IMR-90 (cell line): ENCODE measurements around the gene EXOC4. TPM values are rescaled to one million over a fixed set of nuclear protein-coding genes. Genes with fewer than 3 reads are reported as not detected.

Experiments used
- ATAC-seq: fragments of 200-7000 bp; cut with Tn5 transposase; 2 replicates; pipeline ENCODE4 v1.9.1; 2020; ENCODE audit warnings: low read depth, mild to moderate bottlenecking, moderate library complexity
- BruUV-seq: library from RNA; stranded (reverse); fragments of 400-500 nt; replicated peaks from 2 replicates; lab custom pipeline; 2021; lab: Mats Ljungman, UMichigan
- CTCF ChIA-PET: fragments of 300-600 bp; formaldehyde crosslinking; extraction: SDS; loops from one replicate; lab custom pipeline; 2021; ENCODE audit warnings: antibody characterized with exemption; lab: Yijun Ruan, JAX
- POLR2A ChIA-PET: fragments of 300-600 bp; sonication (Branson Sonifier 250); formaldehyde crosslinking; loops from one replicate; lab custom pipeline; 2022; ENCODE audit warnings: antibody characterized with exemption; ENCODE audit not compliant: unreplicated experiment; lab: Charles Lee
- DNase-seq: peaks from one replicate; pipeline ENCODE4 v3.0.0; 2013
- H2AFZ ChIP-seq: replicated peaks from 2 replicates; pipeline ENCODE3; 2013; ENCODE audit warnings: low read length, mild to moderate bottlenecking; ENCODE audit not compliant: poor library complexity
- H2AK5ac ChIP-seq: 2 replicates; pipeline ENCODE4 v1.6.1; 2013; ENCODE audit warnings: low read depth, low read length, inconsistent platforms
- H2AK9ac ChIP-seq: replicated peaks from 2 replicates; pipeline ENCODE3; 2013; ENCODE audit warnings: mild to moderate bottlenecking, low read depth, low read length, moderate library complexity; ENCODE audit not compliant: poor library complexity
- H2BK120ac ChIP-seq: 2 replicates; pipeline ENCODE4 v1.6.1; 2013; ENCODE audit warnings: low read depth, low read length, inconsistent platforms
- H2BK15ac ChIP-seq: 3 replicates; pipeline ENCODE4 v1.6.1; 2013; ENCODE audit warnings: low read depth, low read length, inconsistent platforms
- H2BK20ac ChIP-seq: 2 replicates; pipeline ENCODE4 v1.6.1; 2013; ENCODE audit warnings: low read depth, mild to moderate bottlenecking, inconsistent platforms, low read length, moderate library complexity
- H2BK5ac ChIP-seq: 2 replicates; pipeline ENCODE4 v1.6.1; 2013; ENCODE audit warnings: mild to moderate bottlenecking, low read depth, low read length, inconsistent platforms; ENCODE audit not compliant: poor library complexity, severe bottlenecking
- H3K14ac ChIP-seq: replicated peaks from 2 replicates; pipeline ENCODE4 v1.6.1; 2013; ENCODE audit warnings: low read depth, low read length, inconsistent platforms
- H3K18ac ChIP-seq: 2 replicates; pipeline ENCODE4 v1.6.1; 2013; ENCODE audit warnings: low read depth, low read length, control low read depth
- H3K23ac ChIP-seq: 2 replicates; pipeline ENCODE4 v1.6.1; 2013; ENCODE audit warnings: low read depth, low read length, inconsistent platforms
- H3K27ac ChIP-seq: 2 replicates; pipeline ENCODE4 v1.5.1; 2013; ENCODE audit warnings: mild to moderate bottlenecking, control low read depth, low read length; ENCODE audit not compliant: insufficient read depth
- H3K27me3 ChIP-seq: 2 replicates; pipeline ENCODE4 v1.6.1; 2013; ENCODE audit warnings: low read length; ENCODE audit not compliant: control insufficient read depth, insufficient read depth
- H3K36me3 ChIP-seq: 2 replicates; pipeline ENCODE4 v1.6.1; 2013; ENCODE audit warnings: low read length, mixed read lengths; ENCODE audit not compliant: control insufficient read depth, insufficient read depth
- H3K4ac ChIP-seq: 2 replicates; pipeline ENCODE4 v1.6.1; 2013; ENCODE audit warnings: low read depth, low read length, inconsistent platforms
- H3K4me1 ChIP-seq: 2 replicates; pipeline ENCODE4 v1.6.1; 2013; ENCODE audit warnings: low read length, mixed read lengths; ENCODE audit not compliant: control insufficient read depth, insufficient read depth
- H3K4me2 ChIP-seq: 2 replicates; pipeline ENCODE4 v1.6.1; 2013; ENCODE audit warnings: low read depth, mild to moderate bottlenecking, control low read depth, low read length, moderate library complexity
- H3K4me3 ChIP-seq: 2 replicates; pipeline ENCODE4 v1.5.1; 2013; ENCODE audit warnings: low read depth, mild to moderate bottlenecking, control low read depth, low read length, moderate library complexity; ENCODE audit not compliant: insufficient read depth
- H3K56ac ChIP-seq: 2 replicates; pipeline ENCODE4 v1.6.1; 2013; ENCODE audit warnings: low read length, inconsistent platforms; ENCODE audit not compliant: insufficient read depth; ENCODE audit errors: extremely low read depth
- H3K79me1 ChIP-seq, 2 experiments: 2 replicates each; pipeline ENCODE4 v1.6.1; 2013; ENCODE audit warnings: low read length in 2 of 2, inconsistent platforms in 1 of 2, low read depth in 1 of 2
- H3K9ac ChIP-seq: 2 replicates; pipeline ENCODE4 v1.6.1; 2013; ENCODE audit warnings: low read depth, low read length, control low read depth
- H3K9me1 ChIP-seq: 2 replicates; pipeline ENCODE4 v1.6.1; 2013; ENCODE audit warnings: low read length, inconsistent platforms; ENCODE audit not compliant: insufficient read depth
- H3K9me3 ChIP-seq: 2 replicates; pipeline ENCODE4 v1.6.1; 2013; ENCODE audit warnings: low read length; ENCODE audit not compliant: control insufficient read depth, insufficient read depth
- H4K20me1 ChIP-seq: 2 replicates; pipeline ENCODE4 v1.6.1; 2013; ENCODE audit warnings: low read length, inconsistent platforms; ENCODE audit not compliant: insufficient read depth
- H4K5ac ChIP-seq: 2 replicates; pipeline ENCODE4 v1.6.1; 2013; ENCODE audit warnings: mild to moderate bottlenecking, low read depth, low read length, control low read depth
- H4K8ac ChIP-seq, 2 experiments: 2 replicates each; pipeline ENCODE4 v1.6.1; 2013; ENCODE audit warnings: low read depth in 2 of 2, low read length in 2 of 2, control low read depth in 1 of 2, inconsistent platforms in 1 of 2
- H4K91ac ChIP-seq: 2 replicates; pipeline ENCODE4 v1.6.1; 2013; ENCODE audit warnings: low read depth, low read length, inconsistent platforms; ENCODE audit not compliant: insufficient read depth
- BHLHE40 ChIP-seq: fragments of 150-350 bp; IDR thresholded peaks from 2 replicates; pipeline ENCODE4 v1.6.1; 2016; ENCODE audit warnings: mild to moderate bottlenecking, low read depth, low read length
- CEBPB ChIP-seq: IDR thresholded peaks from 2 replicates; pipeline ENCODE4 v1.6.1; 2012; ENCODE audit warnings: low read depth, low read length, improper control_type of control experiment
- CHD1 ChIP-seq: IDR thresholded peaks from 2 replicates; pipeline ENCODE4 v1.6.1; 2012; ENCODE audit warnings: low read depth, low read length, improper control_type of control experiment
- ELK1 ChIP-seq: fragments of 150-350 bp; IDR thresholded peaks from 2 replicates; pipeline ENCODE4 v1.6.1; 2016; ENCODE audit warnings: low read depth, mild to moderate bottlenecking, low read length, moderate library complexity, borderline replicate concordance
- FOS ChIP-seq: fragments of 150-350 bp; IDR thresholded peaks from 2 replicates; pipeline ENCODE4 v1.6.1; 2016; ENCODE audit warnings: low read depth, low read length
- MAFK ChIP-seq: IDR thresholded peaks from 2 replicates; pipeline ENCODE4 v1.6.1; 2012; ENCODE audit warnings: low read depth, low read length, improper control_type of control experiment
- MAZ ChIP-seq: IDR thresholded peaks from 2 replicates; pipeline ENCODE4 v1.6.1; 2012; ENCODE audit warnings: low read depth, mild to moderate bottlenecking, low read length, improper control_type of control experiment, moderate library complexity, borderline replicate concordance
- MXI1 ChIP-seq: IDR thresholded peaks from 2 replicates; pipeline ENCODE4 v1.6.1; 2012; ENCODE audit warnings: low read depth, mild to moderate bottlenecking, low read length, moderate library complexity, borderline replicate concordance
- NFE2L2 ChIP-seq: fragments of 150-350 bp; IDR thresholded peaks from 2 replicates; pipeline ENCODE4 v1.6.1; 2016; ENCODE audit warnings: low read depth, mild to moderate bottlenecking, low read length
- POLR2A ChIP-seq: IDR thresholded peaks from 2 replicates; pipeline ENCODE4 v1.6.1; 2012; ENCODE audit warnings: mild to moderate bottlenecking, low read depth, low read length
- RCOR1 ChIP-seq: IDR thresholded peaks from 2 replicates; pipeline ENCODE4 v1.6.1; 2012; ENCODE audit warnings: mild to moderate bottlenecking, low read length, improper control_type of control experiment; ENCODE audit not compliant: insufficient replicate concordance
- RFX5 ChIP-seq: IDR thresholded peaks from 2 replicates; pipeline ENCODE4 v1.8.0; 2012; ENCODE audit warnings: low read depth, mild to moderate bottlenecking, low read length, moderate library complexity
- SMC3 ChIP-seq: fragments of 150-350 bp; IDR thresholded peaks from 2 replicates; pipeline ENCODE4 v1.6.1; 2016; ENCODE audit warnings: low read depth, mild to moderate bottlenecking, antibody characterized with exemption, low read length, moderate library complexity
- WGBS, 2 experiments: methylation state at CpG; one replicate each; pipeline versions ENCODE4 v1.1.5 to v1.1.7; 2013; ENCODE audit warnings: missing lambda C conversion rate in 2 of 2; ENCODE audit not compliant: insufficient read length in 1 of 2; ENCODE audit errors: extremely low coverage in 2 of 2; 5-methylcytosine and 5-hydroxymethylcytosine counted together
- dilution Hi-C: fragments of 300-500 bp; cut with HindIII; formaldehyde crosslinking; loops from one replicate; pipeline ENCODE4 v1.14.3; 2018; ENCODE audit warnings: low sequenced_read_pairs; ENCODE audit not compliant: unreplicated experiment
- in situ Hi-C: fragments of 300-500 bp; cut with MboI; formaldehyde crosslinking; loops from 3 replicates; pipeline ENCODE4 v1.14.3; 2019; ENCODE audit warnings: low sequenced_read_pairs, inconsistent platforms, mixed read lengths
- intact Hi-C: fragments of 100-400 bp; cut with micrococcal nuclease; formaldehyde crosslinking; loops from 2 replicates; pipeline ENCODE4 v1.10.0; 2022
- polyA plus RNA-seq, 3 experiments: library from polyadenylated mRNA; depleted of rRNA; stranded (reverse); fragments of >200 nt; gene quantifications; 2 replicates each; pipeline ENCODE4 v1.2.3, GENCODE V29; 2012; ENCODE audit warnings: low replicate concordance in 1 of 3
- total RNA-seq: library from RNA; depleted of rRNA; stranded (reverse); fragments of >200 nt; gene quantifications from 2 replicates; pipeline ENCODE4 v1.2.3, GENCODE V29; 2012
- TF ChIP-seq, protein P1 (sequence below): fragments of 150-350 bp; IDR thresholded peaks from 2 replicates; pipeline ENCODE4 v1.6.1; 2017; ENCODE audit warnings: mild to moderate bottlenecking, antibody characterized with exemption, low read length, low read depth
- TF ChIP-seq, protein P2 (sequence below): conservative IDR thresholded peaks from 2 replicates; pipeline ENCODE4 v1.5.1; 2012; ENCODE audit warnings: mild to moderate bottlenecking, low read depth, low read length, improper control_type of control experiment

The EXOC4 gene
- total and polyA plus RNA-seq, 2 of the 4 experiments (the other 2 are of a cell fraction), result 25.4 to 94.6 TPM

DNA sequence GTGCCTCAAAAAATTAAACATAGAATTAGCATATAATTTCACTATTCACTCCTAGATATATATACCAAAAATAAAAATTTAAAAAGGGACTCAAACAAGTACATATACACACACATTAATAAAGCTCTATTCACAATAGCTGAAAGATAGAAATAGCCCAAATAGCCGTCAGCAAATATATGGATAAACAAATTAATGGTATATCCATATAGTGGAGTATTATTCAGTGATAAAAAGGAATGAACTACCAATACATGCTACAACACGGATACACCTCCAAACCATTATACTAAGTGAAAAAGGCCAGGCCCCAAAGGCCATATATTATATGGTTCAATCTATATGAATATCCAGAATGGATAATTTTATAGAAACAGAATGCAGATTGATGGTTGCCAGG is 459.7 kb downstream of the EXOC4 start:
- dilution Hi-C loops, result no loop called here
- H3K36me3 ChIP-seq, result no peaks in the 10 kb centered on the region
- no peak overlapping the region for H3K4me2 ChIP-seq
- no peak overlapping the region for H4K91ac ChIP-seq
- H3K9me3 ChIP-seq, result no peaks in the 10 kb centered on the region
- H3K9ac ChIP-seq, result no peak overlapping the region
- H2BK20ac ChIP-seq, result no peak overlapping the region
- no peak overlapping the region for H2BK15ac ChIP-seq
- H4K5ac ChIP-seq, result no peak overlapping the region
- H3K18ac ChIP-seq, result no peak overlapping the region
- ChIA-PET POLR2A (no interaction called here), CTCF (no interaction called here)
- WGBS, 2 experiments, result no CpG with 5 or more reads among the region's 2 CpGs
- no peak overlapping the region for H3K27ac ChIP-seq
- H3K4ac ChIP-seq, result no peak overlapping the region
- no peaks in the 10 kb centered on the region for H3K27me3 ChIP-seq
- H4K20me1 ChIP-seq, result no peaks in the 10 kb centered on the region
- no peak for ATAC-seq
- H2BK120ac ChIP-seq, result no peak overlapping the region
- H3K9me1 ChIP-seq, result no peaks in the 10 kb centered on the region
- H2AK9ac ChIP-seq, result no peak overlapping the region
- no peak overlapping the region for H3K4me3 ChIP-seq
- no peak overlapping the region for H2AK5ac ChIP-seq
- H2BK5ac ChIP-seq, result no peak overlapping the region
- no peak overlapping the region for H3K14ac ChIP-seq
- no TSS peak for BruUV-seq
- in situ Hi-C loops, result no loop called here
- no peaks in the 10 kb centered on the region for H3K4me1 ChIP-seq
- no peak overlapping the region for H3K56ac ChIP-seq
- DNase-seq, result no peak
- intact Hi-C loops, result no loop called here
- TF ChIP-seq RFX5 (no peak), MAZ (no peak), ELK1 (no peak), NFE2L2 (no peak), MAFK (no peak), CEBPB (no peak), BHLHE40 (no peak), CHD1 (no peak), RCOR1 (no peak), FOS (no peak), POLR2A (no peak), SMC3 (no peak), MXI1 (no peak)
- TF ChIP-seq, protein P1, sequence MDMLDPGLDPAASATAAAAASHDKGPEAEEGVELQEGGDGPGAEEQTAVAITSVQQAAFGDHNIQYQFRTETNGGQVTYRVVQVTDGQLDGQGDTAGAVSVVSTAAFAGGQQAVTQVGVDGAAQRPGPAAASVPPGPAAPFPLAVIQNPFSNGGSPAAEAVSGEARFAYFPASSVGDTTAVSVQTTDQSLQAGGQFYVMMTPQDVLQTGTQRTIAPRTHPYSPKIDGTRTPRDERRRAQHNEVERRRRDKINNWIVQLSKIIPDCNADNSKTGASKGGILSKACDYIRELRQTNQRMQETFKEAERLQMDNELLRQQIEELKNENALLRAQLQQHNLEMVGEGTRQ, result no peak
- TF ChIP-seq, protein P2, sequence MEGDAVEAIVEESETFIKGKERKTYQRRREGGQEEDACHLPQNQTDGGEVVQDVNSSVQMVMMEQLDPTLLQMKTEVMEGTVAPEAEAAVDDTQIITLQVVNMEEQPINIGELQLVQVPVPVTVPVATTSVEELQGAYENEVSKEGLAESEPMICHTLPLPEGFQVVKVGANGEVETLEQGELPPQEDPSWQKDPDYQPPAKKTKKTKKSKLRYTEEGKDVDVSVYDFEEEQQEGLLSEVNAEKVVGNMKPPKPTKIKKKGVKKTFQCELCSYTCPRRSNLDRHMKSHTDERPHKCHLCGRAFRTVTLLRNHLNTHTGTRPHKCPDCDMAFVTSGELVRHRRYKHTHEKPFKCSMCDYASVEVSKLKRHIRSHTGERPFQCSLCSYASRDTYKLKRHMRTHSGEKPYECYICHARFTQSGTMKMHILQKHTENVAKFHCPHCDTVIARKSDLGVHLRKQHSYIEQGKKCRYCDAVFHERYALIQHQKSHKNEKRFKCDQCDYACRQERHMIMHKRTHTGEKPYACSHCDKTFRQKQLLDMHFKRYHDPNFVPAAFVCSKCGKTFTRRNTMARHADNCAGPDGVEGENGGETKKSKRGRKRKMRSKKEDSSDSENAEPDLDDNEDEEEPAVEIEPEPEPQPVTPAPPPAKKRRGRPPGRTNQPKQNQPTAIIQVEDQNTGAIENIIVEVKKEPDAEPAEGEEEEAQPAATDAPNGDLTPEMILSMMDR, result no peak
- H4K8ac ChIP-seq, result no peak overlapping the region
- no peak overlapping the region for H3K23ac ChIP-seq
- H3K79me1 ChIP-seq, result peaks cover 0 to 3% of the 10 kb centered on the region in 2 experiments; a peak in 1 of 4 replicates
- H2AFZ ChIP-seq, result no peak overlapping the region
